GM18858 (cell line): ENCODE data around the gene HSPB2.

Experiments used
- ATAC-seq: cut with Tn5 transposase; IDR thresholded peaks from one replicate; pipeline ENCODE4 v1.9.1; 2021; ENCODE audit not compliant: unreplicated experiment

Gene HSPB2

GRCh38 chr11:111936040-111936540 lies 23.6 kb downstream of the HSPB2 start:
- no peak for ATAC-seq

GRCh38 chr11:111937461-111937769 lies 24.9 kb downstream of the HSPB2 start:
- ATAC-seq = no peak

GRCh38 chr11:111937844-111938243 lies 25.3 kb downstream of the HSPB2 start:
- ATAC-seq = no peak

GRCh38 chr11:111938687-111939160 lies 26.2 kb downstream of the HSPB2 start:
- peak; percentile 93 for ATAC-seq

- no peak for ATAC-seq
Measured at GRCh38 chr11:111939836-111940604, 27.5 kb downstream of the HSPB2 start.

GRCh38 chr11:111941963-111942362 lies 29.4 kb downstream of the HSPB2 start:
- ATAC-seq = no peak

GRCh38 chr11:111942829-111943228 lies 30.3 kb downstream of the HSPB2 start:
- ATAC-seq = no peak

GRCh38 chr11:111944139-111944538 lies 31.6 kb downstream of the HSPB2 start:
- no peak for ATAC-seq

GRCh38 chr11:111944651-111945051 lies 32.1 kb downstream of the HSPB2 start:
- no peak for ATAC-seq

- ATAC-seq = no peak
Measured at GRCh38 chr11:111945198-111945597, 32.7 kb downstream of the HSPB2 start.

GRCh38 chr11:111946499-111946898 lies 34.0 kb downstream of the HSPB2 start:
- no peak for ATAC-seq

GRCh38 chr11:111947143-111947542 lies 34.6 kb downstream of the HSPB2 start:
- no peak for ATAC-seq

GRCh38 chr11:111949519-111950426 lies 37.2 kb downstream of the HSPB2 start:
- ATAC-seq = no peak

- no peak for ATAC-seq
Measured at GRCh38 chr11:111951565-111951964, 39.0 kb downstream of the HSPB2 start.

GRCh38 chr11:111954154-111954553 lies 41.6 kb downstream of the HSPB2 start:
- no peak for ATAC-seq

GRCh38 chr11:111957663-111958444 lies 45.3 kb downstream of the HSPB2 start:
- no peak for ATAC-seq

- ATAC-seq = no peak
Measured at GRCh38 chr11:111960916-111961315, 48.4 kb downstream of the HSPB2 start.

GRCh38 chr11:111961389-111962300 lies 49.1 kb downstream of the HSPB2 start:
- ATAC-seq = no peak
